ENCODE data around the gene KLHL10.
"Not testable (repeated sequence)": the region's sequence is repeated elsewhere in the genome, so short reads cannot be mapped to it uniquely, and the experiment has no call there.

Gene KLHL10

GRCh38 chr17:41823141-41823524 is 14.5 kb upstream of the KLHL10 start:
- intact Hi-C loops (cut with micrococcal nuclease) = no loop called here
- Mint-ChIP-seq H3K9me3 (no peaks in the 10 kb centered on the region), H3K4me3 (no peak overlapping the region)

DNA sequence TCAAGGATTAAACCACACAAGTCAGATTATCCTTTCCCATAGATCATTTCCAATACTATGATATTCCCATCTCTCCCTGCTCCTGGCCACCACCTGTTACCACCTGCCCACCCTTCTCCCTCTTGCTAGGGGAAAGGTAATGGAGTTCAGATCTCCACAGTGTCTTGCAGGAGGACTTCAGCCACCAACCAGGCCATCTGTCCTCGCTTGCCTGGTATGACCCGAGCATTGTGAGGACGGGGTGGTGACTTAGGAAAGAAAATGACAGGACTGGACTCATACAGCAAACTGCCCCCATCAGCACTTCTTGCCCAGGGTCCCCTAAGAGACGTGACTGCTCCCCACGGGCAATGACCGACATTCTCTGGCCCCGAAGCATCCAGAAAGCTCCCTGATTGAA is 14.0 kb upstream of the KLHL10 start:
- intact Hi-C loops (cut with micrococcal nuclease) = no loop called here
- H3K27me3 Mint-ChIP-seq = peaks cover 10% of the 10 kb centered on the region
- H3K4me3 Mint-ChIP-seq = no peak overlapping the region
- H3K36me3 Mint-ChIP-seq (ENCODE audit: low read depth) = peaks cover 8% of the 10 kb centered on the region
- no peaks in the 10 kb centered on the region for H3K4me1 Mint-ChIP-seq (ENCODE audit: low read depth)
- no peaks in the 10 kb centered on the region for H3K9me3 Mint-ChIP-seq
- no peak overlapping the region for H3K27ac Mint-ChIP-seq

More at GRCh38 chr17:41823141-41823524, 14.5 kb upstream of the KLHL10 start:
- no peak overlapping the region for H3K27ac Mint-ChIP-seq
- H3K27me3 Mint-ChIP-seq = peaks cover 12% of the 10 kb centered on the region
- H3K36me3 Mint-ChIP-seq (ENCODE audit: low read depth) = peaks cover 8% of the 10 kb centered on the region
- no peaks in the 10 kb centered on the region for H3K4me1 Mint-ChIP-seq (ENCODE audit: low read depth)

GRCh38 chr17:41824086-41824485 is 13.5 kb upstream of the KLHL10 start:
- Mint-ChIP-seq H3K4me1 (ENCODE audit: low read depth) (no peaks in the 10 kb centered on the region), H3K4me3 (no peak overlapping the region), H3K36me3 (ENCODE audit: low read depth) (peaks cover 8% of the 10 kb centered on the region), H3K9me3 (no peaks in the 10 kb centered on the region), H3K27me3 (peaks cover 10% of the 10 kb centered on the region), H3K27ac (no peak overlapping the region)
- intact Hi-C loops (cut with micrococcal nuclease) = no loop called here

GRCh38 chr17:41825175-41825845 is 12.3 kb upstream of the KLHL10 start:
- intact Hi-C loops (cut with micrococcal nuclease) = no loop called here
- peaks cover 6% of the 10 kb centered on the region for H3K27me3 Mint-ChIP-seq
- H3K4me1 Mint-ChIP-seq (ENCODE audit: low read depth) = no peaks in the 10 kb centered on the region
- no peaks in the 10 kb centered on the region for H3K9me3 Mint-ChIP-seq
- H3K27ac Mint-ChIP-seq = no peak overlapping the region
- H3K36me3 Mint-ChIP-seq (ENCODE audit: low read depth) = peaks cover 8% of the 10 kb centered on the region
- H3K4me3 Mint-ChIP-seq = no peak overlapping the region

DNA sequence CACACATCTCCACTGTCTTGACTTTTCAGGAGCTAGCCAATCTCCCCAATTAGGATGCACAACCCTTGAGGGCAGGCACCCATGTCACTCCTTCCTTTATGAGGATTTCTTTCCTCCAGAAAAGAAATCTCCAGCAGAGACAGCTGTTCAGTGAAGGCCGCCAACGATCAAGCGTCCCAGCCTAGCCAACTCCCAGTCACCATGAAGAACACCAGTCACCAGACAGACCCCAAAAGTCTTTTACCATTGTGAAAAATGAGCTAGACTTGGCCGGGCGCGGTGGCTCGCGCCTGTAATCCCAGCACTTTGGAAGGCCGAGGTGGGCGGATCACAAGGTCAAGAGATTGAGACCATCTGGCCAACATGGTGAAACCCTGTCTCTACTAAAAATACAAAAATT is 7.7 kb upstream of the KLHL10 start:
- H3K36me3 Mint-ChIP-seq (ENCODE audit: low read depth); H3K9me3 Mint-ChIP-seq; H3K27me3 Mint-ChIP-seq; intact Hi-C loops (cut with micrococcal nuclease); H3K27ac Mint-ChIP-seq; H3K4me1 Mint-ChIP-seq (ENCODE audit: low read depth); H3K4me3 Mint-ChIP-seq: not testable (repeated sequence)

GRCh38 chr17:41835214-41835799 is 2.3 kb upstream of the KLHL10 start:
- Mint-ChIP-seq H3K27ac (peak overlapping the region; percentile 22), H3K36me3 (ENCODE audit: low read depth) (no peaks in the 10 kb centered on the region), H3K27me3 (peaks cover 35% of the 10 kb centered on the region), H3K4me1 (ENCODE audit: low read depth) (peaks cover 7% of the 10 kb centered on the region), H3K9me3 (no peaks in the 10 kb centered on the region), H3K4me3 (peak overlapping the region; percentile 76)
- intact Hi-C loops (cut with micrococcal nuclease) = no loop called here

GRCh38 chr17:41835800-41836549 is 1.6 kb upstream of the KLHL10 start, which contains the start of gene NT5C3B:
Gene NT5C3B (minus strand): TSS chr17:41836232. CDS start chr17:41836193, 39 bp downstream.
- H3K9me3 Mint-ChIP-seq = no peaks in the 10 kb centered on the region
- peaks cover 7% of the 10 kb centered on the region for H3K4me1 Mint-ChIP-seq (ENCODE audit: low read depth)
- H3K4me3 Mint-ChIP-seq = peak within 1 kb of the TSS; percentile 76
- peak within 1 kb of the TSS; percentile 22 for H3K27ac Mint-ChIP-seq
- intact Hi-C loops (cut with micrococcal nuclease) = no loop called here
- H3K27me3 Mint-ChIP-seq = peaks cover 35% of the 10 kb centered on the region
- no peaks in the 10 kb centered on the region for H3K36me3 Mint-ChIP-seq (ENCODE audit: low read depth)

DNA sequence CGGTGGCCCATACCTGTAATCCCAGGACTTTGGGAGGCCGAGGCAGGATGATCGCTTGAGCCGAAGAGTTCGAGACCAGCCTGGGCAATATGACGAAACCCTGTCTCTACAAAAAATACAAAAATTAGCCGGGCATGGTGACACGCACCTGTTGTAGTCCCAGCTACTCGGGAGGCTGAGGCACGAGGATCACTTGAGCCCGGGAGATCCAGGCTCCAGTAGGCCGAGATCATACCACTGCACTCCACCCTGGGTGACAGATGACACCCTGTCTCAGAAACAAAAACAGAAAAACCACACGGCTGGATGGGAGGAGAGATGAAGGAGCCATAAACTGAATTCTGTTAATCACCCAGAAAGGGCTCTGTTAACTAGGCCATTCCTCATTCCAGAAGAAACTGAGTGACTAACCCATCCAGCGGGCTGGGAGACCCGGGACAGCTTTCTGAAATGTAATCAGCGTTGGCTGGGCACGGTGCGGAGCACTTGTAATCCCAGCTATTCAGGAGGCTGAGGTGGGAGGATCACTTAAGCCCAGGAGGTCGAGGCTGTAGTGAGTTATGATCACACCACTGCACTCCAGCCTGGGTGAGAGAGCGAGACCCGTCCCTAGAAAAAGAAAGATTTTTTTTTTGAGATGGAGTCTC is 952 bp upstream of the KLHL10 start:
- no peaks in the 10 kb centered on the region for H3K36me3 Mint-ChIP-seq (ENCODE audit: low read depth)
- no peak overlapping the region for H3K27ac Mint-ChIP-seq
- peaks cover 7% of the 10 kb centered on the region for H3K4me1 Mint-ChIP-seq (ENCODE audit: low read depth)
- peak overlapping the region; percentile 76 for H3K4me3 Mint-ChIP-seq
- no peaks in the 10 kb centered on the region for H3K9me3 Mint-ChIP-seq
- intact Hi-C loops (cut with micrococcal nuclease) = no loop called here
- peaks cover 35% of the 10 kb centered on the region for H3K27me3 Mint-ChIP-seq

DNA sequence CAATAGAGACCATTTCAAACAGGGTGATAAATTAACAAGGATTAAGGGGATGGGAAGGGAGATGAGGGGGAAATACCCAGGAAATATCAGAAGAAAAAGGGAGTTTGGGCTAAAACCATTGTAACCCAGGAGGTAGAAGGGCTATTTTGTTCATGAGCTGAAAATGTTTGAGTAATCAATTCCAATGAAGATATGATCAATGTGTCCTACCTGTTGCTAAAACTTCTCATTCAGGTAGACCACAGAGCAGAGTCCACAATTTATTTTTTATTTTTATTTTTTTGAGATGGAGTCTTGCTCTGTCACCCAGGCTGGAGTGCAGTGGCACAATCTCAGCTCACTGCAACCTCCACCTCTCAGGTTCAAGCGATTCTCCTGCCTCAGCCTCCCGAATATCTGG is 1.8 kb downstream of the KLHL10 start:
- H3K4me3 Mint-ChIP-seq; H3K36me3 Mint-ChIP-seq (ENCODE audit: low read depth); H3K27ac Mint-ChIP-seq; H3K9me3 Mint-ChIP-seq; H3K4me1 Mint-ChIP-seq (ENCODE audit: low read depth); intact Hi-C loops (cut with micrococcal nuclease): not testable (repeated sequence)
- H3K27me3 Mint-ChIP-seq = peaks cover 35% of the 10 kb centered on the region

- intact Hi-C loops (cut with micrococcal nuclease); H3K36me3 Mint-ChIP-seq (ENCODE audit: low read depth); H3K27ac Mint-ChIP-seq; H3K4me3 Mint-ChIP-seq; H3K4me1 Mint-ChIP-seq (ENCODE audit: low read depth); H3K9me3 Mint-ChIP-seq: not testable (repeated sequence)
- H3K27me3 Mint-ChIP-seq = peaks cover 29% of the 10 kb centered on the region
These were observed 3.2 kb downstream of the KLHL10 start for GRCh38 chr17:41840781-41841180.

GRCh38 chr17:41844971-41845370 is 7.3 kb downstream of the KLHL10 start:
- Mint-ChIP-seq H3K36me3 (ENCODE audit: low read depth) (peaks cover 7% of the 10 kb centered on the region), H3K27ac (no peak overlapping the region), H3K4me3 (no peak overlapping the region), H3K27me3 (no peaks in the 10 kb centered on the region), H3K4me1 (ENCODE audit: low read depth) (peaks cover 8% of the 10 kb centered on the region), H3K9me3 (no peaks in the 10 kb centered on the region)
- intact Hi-C loops (cut with micrococcal nuclease) = no loop called here

DNA sequence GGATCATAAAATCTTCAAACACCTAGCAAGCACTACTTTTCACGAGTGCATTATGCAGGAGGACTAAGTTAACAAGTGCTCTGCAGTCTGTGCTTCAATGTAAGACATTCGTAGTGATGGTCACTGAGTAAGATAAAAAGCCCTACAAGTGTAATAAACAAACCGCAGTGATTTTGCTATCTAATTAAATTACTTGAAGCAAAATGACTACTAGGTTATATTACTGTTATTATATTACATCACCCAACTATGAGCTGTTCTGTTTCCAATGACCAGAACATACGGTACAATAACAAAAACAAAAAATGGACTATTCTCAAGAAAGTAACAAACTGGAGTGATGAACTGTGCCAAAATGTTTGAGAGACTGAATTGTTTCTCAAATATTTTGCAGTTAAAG is 11.2 kb downstream of the KLHL10 start:
- intact Hi-C loops (cut with micrococcal nuclease) = no loop called here

GRCh38 chr17:41849251-41849990 is 11.8 kb downstream of the KLHL10 start:
- Mint-ChIP-seq H3K9me3 (no peaks in the 10 kb centered on the region), H3K27ac (no peak overlapping the region), H3K36me3 (ENCODE audit: low read depth) (peaks cover 24% of the 10 kb centered on the region), H3K4me3 (no peak overlapping the region), H3K4me1 (ENCODE audit: low read depth) (peaks cover 8% of the 10 kb centered on the region), H3K27me3 (no peaks in the 10 kb centered on the region)
- intact Hi-C loops (cut with micrococcal nuclease) = no loop called here

More for the DNA sequence above, 11.2 kb downstream of the KLHL10 start:
- no peaks in the 10 kb centered on the region for H3K27me3 Mint-ChIP-seq
- no peak overlapping the region for H3K27ac Mint-ChIP-seq
- H3K4me1 Mint-ChIP-seq (ENCODE audit: low read depth) = peaks cover 8% of the 10 kb centered on the region
- no peak overlapping the region for H3K4me3 Mint-ChIP-seq
- H3K36me3 Mint-ChIP-seq (ENCODE audit: low read depth) = peaks cover 18% of the 10 kb centered on the region
- H3K9me3 Mint-ChIP-seq = no peaks in the 10 kb centered on the region
